Astrocyte (in vitro differentiated cells and primary cell): ENCODE measurements around the gene BMAL1. TPM values are rescaled to one million over a fixed set of nuclear protein-coding genes. Genes with fewer than 3 reads are reported as not detected.
A peak's percentile ranks its signal among the peaks of the same experiment; 100 is the strongest.

Source experiments
- DNase-seq: peaks from one replicate; pipeline ENCODE4 v3.0.0-alpha.2; 2010; ENCODE audit warnings: low read depth
- FAIRE-seq: peaks from 2 replicates; lab custom pipeline; 2011; peaks lifted over from hg19 to GRCh38; lab: Jason Lieb, UNC
- H2AFZ ChIP-seq: 2 replicates; pipeline ENCODE4 v1.6.0; 2012; ENCODE audit warnings: low read depth, low read length, inconsistent platforms
- H3K27ac ChIP-seq: 2 replicates; pipeline ENCODE4 v1.5.1; 2011; ENCODE audit warnings: low read depth, low read length, inconsistent platforms
- H3K27me3 ChIP-seq: 2 replicates; pipeline ENCODE4 v1.6.0; 2011; ENCODE audit warnings: low read length, inconsistent platforms; ENCODE audit not compliant: insufficient read depth
- H3K36me3 ChIP-seq: 2 replicates; pipeline ENCODE4 v1.5.1; 2011; ENCODE audit warnings: low read length, inconsistent platforms; ENCODE audit not compliant: insufficient read depth
- H3K4me1 ChIP-seq: 2 replicates; pipeline ENCODE4 v1.5.1; 2011; ENCODE audit warnings: low read length, inconsistent platforms; ENCODE audit not compliant: insufficient read depth
- H3K4me2 ChIP-seq: 2 replicates; pipeline ENCODE4 v1.6.0; 2012; ENCODE audit warnings: low read length, inconsistent platforms
- H3K4me3 ChIP-seq: 2 replicates; pipeline ENCODE4 v1.5.1; 2011; ENCODE audit warnings: low read depth, mild to moderate bottlenecking, low read length, inconsistent platforms; ENCODE audit not compliant: insufficient read depth
- H3K79me2 ChIP-seq: 2 replicates; pipeline ENCODE4 v1.6.0; 2012; ENCODE audit warnings: mild to moderate bottlenecking, low read length, inconsistent platforms; ENCODE audit not compliant: insufficient read depth
- H3K9ac ChIP-seq: 2 replicates; pipeline ENCODE4 v1.6.0; 2012; ENCODE audit warnings: mild to moderate bottlenecking, low read length, inconsistent platforms
- H3K9me3 ChIP-seq: 2 replicates; pipeline ENCODE4 v1.5.1; 2012; ENCODE audit warnings: low read depth, mild to moderate bottlenecking, low read length, inconsistent platforms; ENCODE audit not compliant: insufficient read depth
- H4K20me1 ChIP-seq: 2 replicates; pipeline ENCODE4 v1.6.0; 2012; ENCODE audit warnings: low read length, inconsistent platforms; ENCODE audit not compliant: insufficient read depth
- H3K27ac Mint-ChIP-seq: one replicate; pipeline ENCODE4 v1.8.0; 2021; ENCODE audit warnings: mild to moderate bottlenecking, mixed read lengths; ENCODE audit not compliant: unreplicated experiment
- H3K27me3 Mint-ChIP-seq: one replicate; pipeline ENCODE4 v1.8.0; 2021; ENCODE audit warnings: low read depth, mixed read lengths; ENCODE audit not compliant: unreplicated experiment
- H3K36me3 Mint-ChIP-seq: one replicate; pipeline ENCODE4 v1.8.0; 2021; ENCODE audit warnings: low read depth, mixed read lengths; ENCODE audit not compliant: unreplicated experiment
- H3K4me1 Mint-ChIP-seq: one replicate; pipeline ENCODE4 v1.8.0; 2021; ENCODE audit warnings: low read depth, mixed read lengths; ENCODE audit not compliant: unreplicated experiment
- H3K4me3 Mint-ChIP-seq: one replicate; pipeline ENCODE4 v1.8.0; 2021; ENCODE audit warnings: mild to moderate bottlenecking, moderate library complexity, mixed read lengths; ENCODE audit not compliant: unreplicated experiment
- H3K9me3 Mint-ChIP-seq: one replicate; pipeline ENCODE4 v1.8.0; 2021; ENCODE audit warnings: mild to moderate bottlenecking, mixed read lengths; ENCODE audit not compliant: unreplicated experiment
- EZH2 ChIP-seq: IDR thresholded peaks from 2 replicates; pipeline ENCODE4 v1.6.1; 2012; ENCODE audit warnings: mild to moderate bottlenecking, low read length, inconsistent platforms; ENCODE audit not compliant: insufficient read depth
- total RNA-seq: library from RNA; stranded (reverse); gene quantifications from 2 replicates; pipeline ENCODE4 v1.2.1, GENCODE V29; 2021
- TF ChIP-seq, protein P1 (sequence below): IDR thresholded peaks from 2 replicates; pipeline ENCODE4 v1.5.1; 2011; ENCODE audit warnings: low read depth, mild to moderate bottlenecking, inconsistent platforms, low read length, moderate library complexity; ENCODE audit not compliant: insufficient read depth

BMAL1 gene
- total RNA-seq, 1 donor from 2014 or later = 26.9 TPM

- Histone ChIP-seq H3K27me3 (no peaks in the 10 kb centered on the region), H3K9me3 (no peaks in the 10 kb centered on the region), H3K4me1 (peaks cover 6% of the 10 kb centered on the region), H4K20me1 (peaks cover 51% of the 10 kb centered on the region), H3K79me2 (peaks cover 39% of the 10 kb centered on the region), H3K36me3 (no peaks in the 10 kb centered on the region), H2AFZ (no peak overlapping the region), H3K4me2 (no peak overlapping the region), H3K4me3 (no peak overlapping the region), H3K27ac (no peak overlapping the region), H3K9ac (no peak overlapping the region)
- TF ChIP-seq, protein P1, sequence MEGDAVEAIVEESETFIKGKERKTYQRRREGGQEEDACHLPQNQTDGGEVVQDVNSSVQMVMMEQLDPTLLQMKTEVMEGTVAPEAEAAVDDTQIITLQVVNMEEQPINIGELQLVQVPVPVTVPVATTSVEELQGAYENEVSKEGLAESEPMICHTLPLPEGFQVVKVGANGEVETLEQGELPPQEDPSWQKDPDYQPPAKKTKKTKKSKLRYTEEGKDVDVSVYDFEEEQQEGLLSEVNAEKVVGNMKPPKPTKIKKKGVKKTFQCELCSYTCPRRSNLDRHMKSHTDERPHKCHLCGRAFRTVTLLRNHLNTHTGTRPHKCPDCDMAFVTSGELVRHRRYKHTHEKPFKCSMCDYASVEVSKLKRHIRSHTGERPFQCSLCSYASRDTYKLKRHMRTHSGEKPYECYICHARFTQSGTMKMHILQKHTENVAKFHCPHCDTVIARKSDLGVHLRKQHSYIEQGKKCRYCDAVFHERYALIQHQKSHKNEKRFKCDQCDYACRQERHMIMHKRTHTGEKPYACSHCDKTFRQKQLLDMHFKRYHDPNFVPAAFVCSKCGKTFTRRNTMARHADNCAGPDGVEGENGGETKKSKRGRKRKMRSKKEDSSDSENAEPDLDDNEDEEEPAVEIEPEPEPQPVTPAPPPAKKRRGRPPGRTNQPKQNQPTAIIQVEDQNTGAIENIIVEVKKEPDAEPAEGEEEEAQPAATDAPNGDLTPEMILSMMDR = no peak
- no peak for TF ChIP-seq EZH2
- no peaks in the 10 kb centered on the region for H3K27me3 Mint-ChIP-seq
- FAIRE-seq = no peak
- no peak overlapping the region for H3K27ac Mint-ChIP-seq
- H3K4me3 Mint-ChIP-seq = no peak overlapping the region
- peaks cover 19% of the 10 kb centered on the region for H3K4me1 Mint-ChIP-seq
- no peaks in the 10 kb centered on the region for H3K9me3 Mint-ChIP-seq
- DNase-seq = no peak
- H3K36me3 Mint-ChIP-seq = peaks cover 10% of the 10 kb centered on the region
These were observed 37.2 kb downstream of the BMAL1 start for GRCh38 chr11:13314676-13315394.

DNA sequence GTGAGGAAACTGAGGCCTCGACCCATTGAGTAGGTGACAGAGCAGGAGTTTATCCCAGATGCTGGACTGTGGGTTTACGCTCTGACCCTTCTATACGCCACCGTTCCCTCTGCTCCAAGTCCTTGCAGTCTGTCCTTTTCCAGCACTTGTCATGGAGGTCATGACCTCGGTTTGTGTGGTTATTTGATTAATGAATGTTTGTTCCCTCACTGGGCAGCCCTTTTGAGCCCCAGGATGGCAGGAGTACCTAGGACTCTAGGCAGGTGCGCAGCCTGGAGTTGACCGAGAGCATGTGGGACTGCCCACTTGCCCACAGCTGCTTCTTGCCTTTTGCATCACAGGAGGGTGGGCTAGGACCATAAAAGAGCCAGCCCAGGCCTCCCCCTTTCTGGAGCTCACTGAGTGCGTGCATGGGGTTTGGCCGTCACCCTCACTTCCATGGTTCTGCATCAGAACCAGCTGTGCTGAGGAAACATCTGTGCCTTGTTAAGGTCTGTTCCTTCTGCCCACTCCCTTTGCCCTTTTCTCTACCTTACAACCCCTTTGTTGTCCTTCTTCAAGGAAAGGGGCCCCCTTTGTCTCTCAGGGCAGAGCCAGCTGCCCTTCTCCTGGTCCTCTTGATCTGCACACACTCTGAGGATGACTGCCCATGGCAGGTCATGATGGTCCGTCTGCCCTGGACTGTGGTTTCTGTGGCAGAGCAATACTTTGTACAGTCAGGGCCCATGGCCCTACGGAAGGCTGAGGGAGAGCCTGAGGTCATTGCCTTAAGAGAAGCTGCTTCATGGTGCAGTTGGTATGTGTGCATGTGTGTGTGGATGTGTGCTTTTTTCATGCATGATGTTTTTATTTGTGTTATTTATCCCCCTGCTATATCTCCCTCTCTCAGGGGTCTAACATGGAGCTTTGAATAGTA is 38.2 kb downstream of the BMAL1 start:
- Mint-ChIP-seq H3K9me3 (no peaks in the 10 kb centered on the region), H3K36me3 (peaks cover 6% of the 10 kb centered on the region), H3K27me3 (no peaks in the 10 kb centered on the region), H3K4me3 (no peak overlapping the region), H3K27ac (no peak overlapping the region), H3K4me1 (peaks cover 19% of the 10 kb centered on the region)
- DNase-seq (no peak), FAIRE-seq (no peak)
- Histone ChIP-seq H3K4me2 (peak overlapping the region; percentile 9), H3K4me1 (peaks cover 6% of the 10 kb centered on the region), H3K9ac (no peak overlapping the region), H4K20me1 (peaks cover 53% of the 10 kb centered on the region), H3K36me3 (no peaks in the 10 kb centered on the region), H3K27ac (no peak overlapping the region), H2AFZ (no peak overlapping the region), H3K9me3 (no peaks in the 10 kb centered on the region), H3K79me2 (peaks cover 43% of the 10 kb centered on the region), H3K27me3 (no peaks in the 10 kb centered on the region), H3K4me3 (no peak overlapping the region)
- TF ChIP-seq EZH2 = no peak

DNA sequence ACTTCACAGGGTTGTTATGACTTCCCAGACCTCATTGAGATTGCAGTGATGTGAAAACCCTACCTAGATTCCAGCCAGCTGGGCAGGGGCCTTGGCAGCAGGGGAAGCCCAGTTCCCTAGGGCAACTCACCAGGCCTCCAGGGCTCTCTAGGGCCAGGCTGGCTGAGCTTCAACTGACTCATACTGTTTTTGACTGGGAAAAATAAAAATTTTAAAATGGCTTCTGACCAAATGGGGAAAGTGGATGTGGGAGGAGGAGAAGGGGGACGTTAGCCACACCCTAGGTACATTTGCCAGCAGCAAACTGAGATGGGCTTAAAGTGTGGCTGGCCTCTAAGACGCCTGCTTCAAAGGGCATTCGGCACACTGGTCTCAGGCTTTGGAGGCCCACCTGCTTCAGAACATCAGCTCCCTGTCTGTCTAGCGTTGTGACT is 39.0 kb downstream of the BMAL1 start:
- Histone ChIP-seq H3K4me3 (no peak overlapping the region), H3K79me2 (peaks cover 43% of the 10 kb centered on the region), H3K27me3 (no peaks in the 10 kb centered on the region), H3K9ac (no peak overlapping the region), H3K27ac (no peak overlapping the region), H4K20me1 (peaks cover 49% of the 10 kb centered on the region), H3K4me2 (peak overlapping the region; percentile 9), H3K4me1 (peaks cover 6% of the 10 kb centered on the region), H2AFZ (no peak overlapping the region), H3K9me3 (no peaks in the 10 kb centered on the region), H3K36me3 (no peaks in the 10 kb centered on the region)
- TF ChIP-seq EZH2 = no peak
- TF ChIP-seq, protein P1 = no peak
- DNase-seq = peak; percentile 55
- peaks cover 9% of the 10 kb centered on the region for H3K36me3 Mint-ChIP-seq
- FAIRE-seq = no peak
- H3K4me3 Mint-ChIP-seq = no peak overlapping the region
- H3K9me3 Mint-ChIP-seq = no peaks in the 10 kb centered on the region
- peaks cover 19% of the 10 kb centered on the region for H3K4me1 Mint-ChIP-seq
- H3K27ac Mint-ChIP-seq = no peak overlapping the region
- H3K27me3 Mint-ChIP-seq = no peaks in the 10 kb centered on the region
